Fibroblast of the aortic adventitia (primary cell): Measurements from ENCODE around the gene SSR2. TPM values are rescaled to one million over a fixed set of nuclear protein-coding genes. Genes with fewer than 3 reads are reported as not detected.
"Not testable (repeated sequence)": the region's sequence is repeated elsewhere in the genome, so short reads cannot be mapped to it uniquely, and the experiment has no call there.

Experiments
- DNase-seq: peaks from one replicate; pipeline ENCODE4 v3.0.0-alpha.2; 2010; ENCODE audit warnings: low read depth
- H3K4me3 ChIP-seq: 2 replicates; pipeline ENCODE4 v1.5.1; 2011; ENCODE audit warnings: low read depth, mild to moderate bottlenecking, control low read depth, low read length, moderate library complexity
- total RNA-seq: library from RNA; depleted of rRNA; stranded (reverse); fragments of >200 nt; gene quantifications from 2 replicates; pipeline ENCODE4 v1.2.3, GENCODE V29; 2012; ENCODE audit warnings: low replicate concordance
- TF ChIP-seq, protein P1 (sequence below): IDR thresholded peaks from 2 replicates; pipeline ENCODE4 v1.5.1; 2011; ENCODE audit warnings: mild to moderate bottlenecking, low read length, control low read depth, inconsistent platforms; ENCODE audit not compliant: insufficient read depth

The SSR2 gene
- total RNA-seq, 1 donor, result 472 TPM

DNA sequence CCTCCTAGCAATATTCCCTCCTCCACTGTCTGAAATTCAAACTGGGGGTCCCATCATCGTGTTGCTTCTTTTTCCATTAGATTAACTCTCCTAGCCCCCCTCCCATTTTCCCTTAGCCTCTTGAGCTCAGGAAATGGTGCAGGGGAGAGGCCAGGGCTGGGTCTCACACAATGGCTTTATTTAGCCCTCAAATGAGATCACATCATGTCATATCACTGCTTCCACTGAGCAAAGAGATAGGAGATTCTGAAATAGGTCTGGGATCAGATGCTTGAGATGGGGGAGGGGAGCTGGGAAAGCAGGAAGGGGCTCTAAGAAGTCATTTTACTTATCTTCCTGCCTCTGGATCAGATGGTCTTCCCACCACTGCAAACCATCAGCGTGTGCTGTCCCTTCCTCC lies 24.6 kb downstream of the SSR2 start:
- H3K4me3 ChIP-seq, result no peak overlapping the region
- TF ChIP-seq, protein P1, sequence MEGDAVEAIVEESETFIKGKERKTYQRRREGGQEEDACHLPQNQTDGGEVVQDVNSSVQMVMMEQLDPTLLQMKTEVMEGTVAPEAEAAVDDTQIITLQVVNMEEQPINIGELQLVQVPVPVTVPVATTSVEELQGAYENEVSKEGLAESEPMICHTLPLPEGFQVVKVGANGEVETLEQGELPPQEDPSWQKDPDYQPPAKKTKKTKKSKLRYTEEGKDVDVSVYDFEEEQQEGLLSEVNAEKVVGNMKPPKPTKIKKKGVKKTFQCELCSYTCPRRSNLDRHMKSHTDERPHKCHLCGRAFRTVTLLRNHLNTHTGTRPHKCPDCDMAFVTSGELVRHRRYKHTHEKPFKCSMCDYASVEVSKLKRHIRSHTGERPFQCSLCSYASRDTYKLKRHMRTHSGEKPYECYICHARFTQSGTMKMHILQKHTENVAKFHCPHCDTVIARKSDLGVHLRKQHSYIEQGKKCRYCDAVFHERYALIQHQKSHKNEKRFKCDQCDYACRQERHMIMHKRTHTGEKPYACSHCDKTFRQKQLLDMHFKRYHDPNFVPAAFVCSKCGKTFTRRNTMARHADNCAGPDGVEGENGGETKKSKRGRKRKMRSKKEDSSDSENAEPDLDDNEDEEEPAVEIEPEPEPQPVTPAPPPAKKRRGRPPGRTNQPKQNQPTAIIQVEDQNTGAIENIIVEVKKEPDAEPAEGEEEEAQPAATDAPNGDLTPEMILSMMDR, result no peak
- DNase-seq, result no peak

DNA sequence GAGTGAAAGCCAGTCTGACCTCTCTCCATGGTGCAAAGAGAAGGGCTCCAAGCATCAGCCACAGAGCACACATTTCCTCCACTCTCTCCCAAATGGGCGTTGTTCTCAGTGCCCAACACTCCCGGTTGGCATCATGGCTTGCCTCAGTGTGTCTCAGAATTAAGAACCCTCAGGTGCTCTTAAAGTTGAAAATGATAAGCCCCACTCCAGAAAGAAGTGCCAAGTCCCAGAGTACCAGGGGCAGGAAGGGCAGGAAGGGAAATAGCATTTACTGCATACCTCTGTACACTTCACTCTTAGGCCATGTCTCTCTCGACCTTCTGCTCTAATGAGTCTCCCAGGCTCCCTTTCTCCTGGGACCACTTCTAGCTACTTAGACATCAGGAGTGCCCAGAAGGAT lies 27.2 kb downstream of the SSR2 start:
- TF ChIP-seq, protein P1, result no peak
- DNase-seq, result no peak
- H3K4me3 ChIP-seq, result no peak overlapping the region

DNA sequence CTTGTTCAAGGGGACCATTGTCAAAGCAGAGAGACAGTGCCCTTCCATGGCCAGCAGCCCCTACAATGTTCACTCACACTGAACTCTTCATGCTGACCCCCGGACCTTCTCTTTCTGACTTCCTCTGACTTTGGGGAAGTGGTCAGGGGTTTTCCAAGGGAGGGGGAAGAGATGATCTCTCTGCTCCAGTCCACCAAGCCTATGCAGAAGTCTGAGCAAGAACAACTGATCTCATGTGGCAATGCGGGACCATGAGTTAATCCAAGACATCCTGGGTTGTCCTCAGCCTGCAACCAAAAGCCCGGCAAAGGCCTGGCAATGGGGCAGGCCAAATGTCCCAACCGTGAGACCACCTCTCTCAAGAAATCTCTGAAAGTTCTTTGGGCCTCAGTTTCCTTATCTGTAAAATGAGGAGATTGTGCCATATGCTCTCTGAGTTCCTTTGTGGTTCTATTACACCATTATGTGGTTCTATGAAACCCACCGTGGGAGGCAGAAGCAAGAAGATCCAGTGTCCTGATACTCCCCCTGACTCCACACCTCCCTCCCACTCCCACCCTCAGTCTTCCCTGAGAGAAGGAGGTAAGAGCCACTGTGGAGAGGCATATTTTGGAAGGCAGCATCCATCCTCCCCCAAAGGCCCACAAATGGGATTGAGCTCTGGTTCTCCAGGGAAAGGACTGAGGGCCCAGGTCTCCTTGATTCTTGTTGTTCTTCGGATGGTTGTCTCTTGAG lies 30.6 kb downstream of the SSR2 start:
- TF ChIP-seq, protein P1, result no peak
- DNase-seq, result no peak
- no peak overlapping the region for H3K4me3 ChIP-seq

DNA sequence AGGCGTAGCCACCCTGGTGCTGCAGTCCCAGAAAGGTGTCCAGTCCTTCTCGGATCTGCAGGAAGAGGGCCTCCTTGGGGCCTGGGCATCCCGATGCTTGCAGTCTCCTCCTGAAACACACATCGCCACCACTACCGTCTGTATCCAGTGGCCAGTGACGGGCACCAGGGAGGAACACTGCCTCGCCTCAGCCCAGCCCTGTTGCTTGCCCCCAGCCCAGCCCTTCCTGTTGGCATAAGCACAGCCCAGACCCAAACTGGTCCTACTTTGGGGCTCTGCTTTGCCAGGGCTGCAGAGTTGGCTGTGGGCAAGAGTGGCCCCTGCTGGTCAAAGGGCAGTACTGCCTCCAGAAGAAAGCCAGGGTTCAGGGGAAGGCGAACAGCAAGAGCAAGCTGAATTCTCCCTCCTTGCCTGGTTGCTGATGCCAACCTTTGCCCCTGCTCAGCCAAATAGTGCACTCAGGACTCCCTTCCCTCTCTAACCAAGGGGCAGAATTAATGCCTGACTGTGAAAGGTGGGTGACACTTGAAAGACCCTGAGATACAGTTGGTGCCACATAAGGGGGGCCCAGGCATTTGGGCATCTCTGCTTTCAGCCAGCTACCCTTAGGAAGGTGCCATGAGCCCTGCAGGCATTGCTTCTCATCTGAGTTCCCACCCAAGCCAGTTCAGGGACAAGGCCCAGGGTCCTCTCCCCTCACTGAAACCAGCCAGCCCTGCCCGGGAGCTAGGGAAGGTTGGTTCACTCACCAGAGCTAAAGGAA lies 31.3 kb downstream of the SSR2 start:
- peak overlapping the region; percentile 66 for H3K4me3 ChIP-seq
- peak; percentile 84 for DNase-seq
- TF ChIP-seq, protein P1, result peak; percentile 99

DNA sequence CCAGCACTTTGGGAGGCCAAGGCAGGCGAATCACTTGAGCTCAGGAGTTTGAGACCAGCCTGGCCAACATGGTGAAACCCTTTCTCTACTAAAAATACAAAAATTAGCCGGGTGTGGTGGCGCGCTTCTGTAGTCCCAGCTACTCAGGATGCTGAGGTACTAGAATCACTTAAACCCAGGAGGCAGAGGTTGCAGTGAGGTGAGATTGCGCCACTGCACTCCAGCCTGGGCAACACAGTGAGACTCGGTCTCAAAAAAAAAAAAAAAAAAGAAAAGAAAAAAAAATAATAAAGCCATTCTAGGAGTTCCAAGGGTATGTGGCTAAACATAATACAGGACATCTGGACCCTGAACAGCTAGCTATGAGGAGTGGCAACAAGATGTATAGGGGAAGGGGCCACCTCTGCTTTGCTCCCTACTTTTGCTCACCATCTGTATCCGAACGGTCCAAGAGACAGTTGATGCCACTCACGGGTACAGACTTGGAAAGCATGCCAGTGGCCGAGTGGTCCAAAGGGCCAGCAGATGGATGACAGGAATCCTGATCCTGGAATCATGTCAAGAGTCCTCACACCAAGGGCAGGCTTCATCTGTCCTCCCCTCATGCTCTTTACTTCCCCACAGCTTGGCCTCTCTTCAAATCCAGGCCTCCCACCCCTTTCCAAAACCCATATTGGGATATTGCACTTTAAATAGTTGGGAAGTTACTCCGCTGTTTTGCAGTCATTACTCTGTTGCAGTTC lies 35.7 kb downstream of the SSR2 start:
- H3K4me3 ChIP-seq, DNase-seq: not testable (repeated sequence)

DNA sequence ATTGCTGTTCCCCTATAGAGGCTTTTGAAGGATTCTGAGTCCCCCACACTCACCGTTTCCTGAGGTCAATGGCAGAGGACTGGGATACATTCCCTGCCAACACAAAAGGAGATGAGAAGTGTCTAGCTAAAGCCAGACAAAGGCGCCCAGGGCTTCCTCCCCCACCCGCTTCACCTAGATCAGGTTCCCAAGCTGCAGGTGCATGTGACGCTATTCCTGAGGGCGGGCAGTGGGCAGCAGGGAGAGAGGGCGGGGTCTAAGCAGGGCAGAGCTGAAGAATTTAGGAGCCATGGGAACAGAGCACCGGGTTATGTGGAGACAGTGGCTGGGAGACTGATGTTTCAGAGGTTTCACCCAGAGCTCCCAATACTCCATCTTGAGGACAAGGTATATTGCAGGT lies 36.4 kb downstream of the SSR2 start:
- DNase-seq, result no peak
- TF ChIP-seq, protein P1, result no peak

More for the DNA sequence above, 36.4 kb downstream of the SSR2 start:
- no peak overlapping the region for H3K4me3 ChIP-seq
